ENCODE measurements around the gene WDR64. TPM values are rescaled to one million over a fixed set of nuclear protein-coding genes. Genes with fewer than 3 reads are reported as not detected.

WDR64 gene
- polyA plus RNA-seq, 2 of the 4 experiments (the other 2 are of a cell fraction) = not detected

GRCh38 chr1:241636291-241636690 is 15.8 kb upstream of the WDR64 start:
- Histone ChIP-seq H3K9me3 (no peaks in the 10 kb centered on the region), H3K4me3 (no peak overlapping the region), H3K4me1 (peaks cover 39% of the 10 kb centered on the region), H3K27ac (no peak overlapping the region), H3K4me2 (peak overlapping the region; percentile 88)
- no peak for FAIRE-seq
- ChIA-PET CTCF (interaction anchor here (0.7 to 4.2 kb wide), 2 partner anchors 9 to 25 kb away, joined by 3 to 24 read pairs; no protein-coding TSS in a partner anchor), POLR2A (no interaction called here)
- no peak for ATAC-seq
- 86% methylated on average over 1 of the region's 1 CpG for WGBS (ENCODE audit: missing lambda C conversion rate)
- no peak for DNase-seq (ENCODE audit: low read depth in 1 of 2, low spot score in 1 of 2)
- TF ChIP-seq GATA3 (IDR thresholded peaks at IDR 0.05; ENCODE audit: borderline replicate concordance) = no peak
- no peak for TF ChIP-seq RNF2 (IDR thresholded peaks at IDR 0.05; ENCODE audit: borderline replicate concordance, low read depth)
- TF ChIP-seq JUNB (IDR thresholded peaks at IDR 0.05) = no peak
- TF ChIP-seq PBX3 (IDR thresholded peaks at IDR 0.05) = no peak
- TF ChIP-seq RFX5 (IDR thresholded peaks at IDR 0.05) = no peak
- no peak for TF ChIP-seq HMGXB4 (CRISPR knock-in tag; IDR thresholded peaks at IDR 0.05; ENCODE audit: borderline replicate concordance)
- TF ChIP-seq ELK1 (IDR thresholded peaks at IDR 0.05; ENCODE audit: low read depth, low read length) = no peak
- TF ChIP-seq HOXB13 (CRISPR knock-in tag; IDR thresholded peaks at IDR 0.05; ENCODE audit: low read depth) = no peak
- no peak for TF ChIP-seq TFCP2L1 (CRISPR knock-in tag; IDR thresholded peaks at IDR 0.05)
- no peak for TF ChIP-seq BCL3 (IDR thresholded peaks at IDR 0.05)
- no peak for TF ChIP-seq CHD2 (IDR thresholded peaks at IDR 0.05; ENCODE audit: low read length, partially characterized antibody)
- no peak for TF ChIP-seq ZSCAN20 (CRISPR knock-in tag; IDR thresholded peaks at IDR 0.05)
- TF ChIP-seq ATOH8 (CRISPR knock-in tag; IDR thresholded peaks at IDR 0.05; ENCODE audit: low read depth) = no peak
- no peak for TF ChIP-seq REST (IDR thresholded peaks at IDR 0.05)
- TF ChIP-seq MAFK (IDR thresholded peaks at IDR 0.05; ENCODE audit: partially characterized antibody) = no peak
- TF ChIP-seq ZNF302 (CRISPR knock-in tag; IDR thresholded peaks at IDR 0.05) = no peak
- no peak for TF ChIP-seq MAZ (IDR thresholded peaks at IDR 0.05; ENCODE audit: borderline replicate concordance, low read depth, low read length)
- TF ChIP-seq EHF (CRISPR knock-in tag; IDR thresholded peaks at IDR 0.05) = no peak

Data from A549 (cell line).